ENCODE data around the gene GPR176.

The GPR176 gene

GRCh38 chr15:39851500-39852092 lies 68.5 kb downstream of the GPR176 start:
- no peak for TF ChIP-seq HDGF (IDR thresholded peaks at IDR 0.05; ENCODE audit: borderline replicate concordance)
- no peak for TF ChIP-seq NFRKB (IDR thresholded peaks at IDR 0.05)
- TF ChIP-seq FOXK2 (IDR thresholded peaks at IDR 0.05) = no peak
- ChIA-PET CTCF (no interaction called here), POLR2A (no interaction called here)
- no peak for DNase-seq (ENCODE audit: extremely low spot score)

GRCh38 chr15:39850436-39850835 lies 69.6 kb downstream of the GPR176 start:
- CTCF ChIA-PET = no interaction called here

GRCh38 chr15:39846108-39846507 lies 74.0 kb downstream of the GPR176 start:
- no peak for DNase-seq (ENCODE audit: extremely low spot score)
- CTCF ChIA-PET = no interaction called here
- POLR2A ChIA-PET = interaction anchor here (0.6 kb wide), 1 partner anchor 818 kb away, joined by 4 read pairs; no protein-coding TSS in a partner anchor
- no peak for TF ChIP-seq NFRKB (IDR thresholded peaks at IDR 0.05)
- no peak for TF ChIP-seq HDGF (IDR thresholded peaks at IDR 0.05; ENCODE audit: borderline replicate concordance)
- TF ChIP-seq CTBP1 (IDR thresholded peaks at IDR 0.05; ENCODE audit: borderline replicate concordance) = no peak
- no peak for TF ChIP-seq L3MBTL2 (conservative IDR thresholded peaks at IDR 0.05)
- no peak for TF ChIP-seq ELF4 (IDR thresholded peaks at IDR 0.05)
- no peak for TF ChIP-seq LEF1 (IDR thresholded peaks at IDR 0.05; ENCODE audit: borderline replicate concordance)
- no peak for TF ChIP-seq PKNOX1 (IDR thresholded peaks at IDR 0.05)
- TF ChIP-seq BHLHE40 (IDR thresholded peaks at IDR 0.05; ENCODE audit: borderline replicate concordance) = no peak
- no peak for TF ChIP-seq SUZ12 (IDR thresholded peaks at IDR 0.05)
- no peak for TF ChIP-seq FOXM1 (IDR thresholded peaks at IDR 0.05; ENCODE audit: borderline replicate concordance)
- TF ChIP-seq ZNF384 (IDR thresholded peaks at IDR 0.05) = no peak
- TF ChIP-seq SP1 (IDR thresholded peaks at IDR 0.05) = no peak
- no peak for TF ChIP-seq TARDBP (IDR thresholded peaks at IDR 0.05)
- TF ChIP-seq ARNT (IDR thresholded peaks at IDR 0.05) = no peak
- no peak for TF ChIP-seq FOXK2 (IDR thresholded peaks at IDR 0.05)
- TF ChIP-seq FOXA1 (IDR thresholded peaks at IDR 0.05) = no peak

More at GRCh38 chr15:39850436-39850835, 69.6 kb downstream of the GPR176 start:
- TF ChIP-seq TARDBP (IDR thresholded peaks at IDR 0.05) (no peak), FOXK2 (IDR thresholded peaks at IDR 0.05) (no peak), ZNF384 (IDR thresholded peaks at IDR 0.05) (no peak), ARNT (IDR thresholded peaks at IDR 0.05) (no peak)
- DNase-seq (ENCODE audit: extremely low spot score) = no peak
- POLR2A ChIA-PET = no interaction called here

DNA sequence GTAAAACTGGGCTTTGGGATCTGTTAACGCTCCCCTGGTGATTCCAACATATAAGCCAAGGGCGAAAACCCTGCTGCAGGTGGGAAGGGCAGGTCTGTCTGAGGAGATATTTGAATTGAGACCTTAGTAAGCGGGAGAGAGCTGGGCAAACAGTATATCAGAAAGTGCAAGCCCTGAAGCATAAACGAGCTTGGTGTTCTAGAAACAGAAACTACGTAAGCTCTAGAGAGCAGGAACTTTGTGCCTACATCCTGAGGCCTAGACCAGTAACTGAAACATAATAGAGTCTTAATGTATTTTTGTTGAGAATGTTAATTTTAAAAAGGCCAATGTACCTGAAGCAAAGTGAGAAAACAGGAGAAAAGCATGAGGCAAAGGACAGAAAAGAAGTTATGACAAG lies 74.5 kb downstream of the GPR176 start:
- TF ChIP-seq HDGF (IDR thresholded peaks at IDR 0.05; ENCODE audit: borderline replicate concordance) (no peak), FOXM1 (IDR thresholded peaks at IDR 0.05; ENCODE audit: borderline replicate concordance) (no peak), NFRKB (IDR thresholded peaks at IDR 0.05) (no peak), BHLHE40 (IDR thresholded peaks at IDR 0.05; ENCODE audit: borderline replicate concordance) (no peak), ELF4 (IDR thresholded peaks at IDR 0.05) (no peak)
- ChIA-PET POLR2A (interaction anchor here (0.6 kb wide), 1 partner anchor 819 kb away, joined by 4 read pairs; no protein-coding TSS in a partner anchor), CTCF (interaction anchor here (0.5 kb wide), 1 partner anchor 11 kb away, joined by 3 read pairs; no protein-coding TSS in a partner anchor)
- DNase-seq (ENCODE audit: extremely low spot score) = no peak

DNA sequence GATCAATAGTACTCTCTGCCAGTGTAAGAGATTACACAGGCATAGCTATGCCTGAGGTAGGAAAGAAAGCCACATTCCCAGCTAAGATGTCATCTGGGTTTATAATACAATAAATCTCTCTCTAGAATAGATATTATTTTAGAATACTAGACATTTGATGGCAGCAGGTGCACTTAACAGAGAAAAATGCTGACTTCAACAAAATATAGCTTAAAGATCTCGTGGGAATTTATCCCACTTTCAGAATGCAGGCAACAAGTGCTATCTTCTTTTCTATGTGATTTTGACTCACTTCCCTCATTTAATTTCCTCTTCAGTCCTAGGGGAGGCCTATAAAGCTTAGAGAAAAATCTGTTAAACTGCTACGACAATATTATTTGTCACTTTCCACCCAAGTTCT lies 76.5 kb downstream of the GPR176 start:
- ChIA-PET POLR2A (no interaction called here), CTCF (no interaction called here)
- no peak for DNase-seq (ENCODE audit: extremely low spot score)
- TF ChIP-seq FOXA1 (IDR thresholded peaks at IDR 0.05) = no peak
- TF ChIP-seq PKNOX1 (IDR thresholded peaks at IDR 0.05) = 0 out of 2 replicates have a peak, but pooled peaks have one; percentile 16
- no peak for TF ChIP-seq TARDBP (IDR thresholded peaks at IDR 0.05)

GRCh38 chr15:39837454-39837853 lies 82.6 kb downstream of the GPR176 start:
- ChIA-PET POLR2A (interaction anchor here (0.6 kb wide), 1 partner anchor 112 kb away, joined by 3 read pairs; no protein-coding TSS in a partner anchor), CTCF (no interaction called here)
- no peak for DNase-seq (ENCODE audit: extremely low spot score)
- TF ChIP-seq NFRKB (IDR thresholded peaks at IDR 0.05) (no peak), PKNOX1 (IDR thresholded peaks at IDR 0.05) (no peak), ELF4 (IDR thresholded peaks at IDR 0.05) (no peak), ARNT (IDR thresholded peaks at IDR 0.05) (no peak), ZNF384 (IDR thresholded peaks at IDR 0.05) (no peak), LEF1 (IDR thresholded peaks at IDR 0.05; ENCODE audit: borderline replicate concordance) (no peak), CTBP1 (IDR thresholded peaks at IDR 0.05; ENCODE audit: borderline replicate concordance) (no peak), SP1 (IDR thresholded peaks at IDR 0.05) (no peak), SUZ12 (IDR thresholded peaks at IDR 0.05) (no peak), FOXA1 (IDR thresholded peaks at IDR 0.05) (no peak), L3MBTL2 (conservative IDR thresholded peaks at IDR 0.05) (no peak), TARDBP (IDR thresholded peaks at IDR 0.05) (no peak), HDGF (IDR thresholded peaks at IDR 0.05; ENCODE audit: borderline replicate concordance) (no peak), FOXM1 (IDR thresholded peaks at IDR 0.05; ENCODE audit: borderline replicate concordance) (no peak), FOXK2 (IDR thresholded peaks at IDR 0.05) (no peak), BHLHE40 (IDR thresholded peaks at IDR 0.05; ENCODE audit: borderline replicate concordance) (no peak)

DNA sequence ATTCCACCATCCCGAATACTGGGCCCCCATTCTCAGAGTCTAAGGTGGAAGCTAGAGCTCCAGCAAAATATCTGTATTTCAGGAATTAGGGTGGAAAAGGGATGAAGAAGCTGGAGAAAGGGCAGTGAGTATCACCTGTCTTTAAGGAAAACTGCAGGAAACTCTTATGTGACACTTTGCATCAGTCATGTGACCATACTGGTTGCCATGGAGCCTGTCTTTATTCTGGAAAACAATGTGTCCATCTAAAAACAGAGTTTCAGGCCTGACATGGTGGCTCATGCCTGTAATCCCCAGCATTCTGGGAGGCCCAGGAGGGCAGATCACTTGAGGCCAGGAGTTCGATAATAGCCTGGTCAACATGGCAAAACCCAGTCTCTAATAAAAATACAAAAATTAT lies 84.5 kb downstream of the GPR176 start:
- no peak for TF ChIP-seq CTBP1 (IDR thresholded peaks at IDR 0.05; ENCODE audit: borderline replicate concordance)
- TF ChIP-seq FOXM1 (IDR thresholded peaks at IDR 0.05; ENCODE audit: borderline replicate concordance) = no peak
- no peak for TF ChIP-seq LEF1 (IDR thresholded peaks at IDR 0.05; ENCODE audit: borderline replicate concordance)
- TF ChIP-seq ZNF384 (IDR thresholded peaks at IDR 0.05) = no peak
- TF ChIP-seq SP1 (IDR thresholded peaks at IDR 0.05) = no peak
- no peak for TF ChIP-seq FOXA1 (IDR thresholded peaks at IDR 0.05)
- ChIA-PET POLR2A (no interaction called here), CTCF (no interaction called here)
- no peak for DNase-seq (ENCODE audit: extremely low spot score)

Measured in HEK293T (cell line).